Transverse colon (tissue), 3 donors: Measurements from ENCODE around the gene RXFP1.

Experiments used
- POLR2A ChIP-seq: fragments of 450-650 bp; IDR thresholded peaks from one replicate; pipeline ENCODE4 v1.6.1; 2016; ENCODE audit warnings: antibody characterized with exemption, mild to moderate bottlenecking, moderate library complexity
- TF ChIP-seq, protein P1 (sequence below), 5 experiments: fragments of 200-600 bp in 3 of 5; fragments of 450-650 bp in 2 of 5; sonication (generic) in 3 of 5; IDR thresholded peaks; 1 replicate in 2 of 5; 2 replicates in 3 of 5; pipeline ENCODE4 v1.5.1; 2016 to 2017; ENCODE audit warnings: antibody characterized with exemption in 5 of 5, inconsistent platforms in 3 of 5, mild to moderate bottlenecking in 2 of 5, moderate library complexity in 1 of 5

DNA sequence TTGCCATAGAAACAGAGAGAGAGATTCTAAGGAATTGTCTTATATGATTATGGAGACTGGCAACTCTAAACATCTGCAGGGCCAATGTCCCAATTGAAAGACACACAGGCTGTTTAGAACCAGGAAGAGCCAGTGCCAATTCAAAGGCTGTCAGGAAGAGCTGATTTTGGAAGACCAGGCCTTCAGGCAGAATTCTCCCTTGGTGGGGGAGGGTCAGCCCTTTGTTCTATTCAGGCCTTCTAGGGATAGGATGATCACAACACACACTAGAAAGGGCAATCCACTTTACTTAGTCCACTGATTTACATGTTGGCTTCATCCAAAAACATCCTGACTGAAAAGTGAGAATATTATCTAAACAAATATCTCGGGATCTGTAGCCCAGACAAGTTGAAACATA lies 134.8 kb downstream of the RXFP1 start:
- TF ChIP-seq POLR2A = no peak
- TF ChIP-seq, protein P1, sequence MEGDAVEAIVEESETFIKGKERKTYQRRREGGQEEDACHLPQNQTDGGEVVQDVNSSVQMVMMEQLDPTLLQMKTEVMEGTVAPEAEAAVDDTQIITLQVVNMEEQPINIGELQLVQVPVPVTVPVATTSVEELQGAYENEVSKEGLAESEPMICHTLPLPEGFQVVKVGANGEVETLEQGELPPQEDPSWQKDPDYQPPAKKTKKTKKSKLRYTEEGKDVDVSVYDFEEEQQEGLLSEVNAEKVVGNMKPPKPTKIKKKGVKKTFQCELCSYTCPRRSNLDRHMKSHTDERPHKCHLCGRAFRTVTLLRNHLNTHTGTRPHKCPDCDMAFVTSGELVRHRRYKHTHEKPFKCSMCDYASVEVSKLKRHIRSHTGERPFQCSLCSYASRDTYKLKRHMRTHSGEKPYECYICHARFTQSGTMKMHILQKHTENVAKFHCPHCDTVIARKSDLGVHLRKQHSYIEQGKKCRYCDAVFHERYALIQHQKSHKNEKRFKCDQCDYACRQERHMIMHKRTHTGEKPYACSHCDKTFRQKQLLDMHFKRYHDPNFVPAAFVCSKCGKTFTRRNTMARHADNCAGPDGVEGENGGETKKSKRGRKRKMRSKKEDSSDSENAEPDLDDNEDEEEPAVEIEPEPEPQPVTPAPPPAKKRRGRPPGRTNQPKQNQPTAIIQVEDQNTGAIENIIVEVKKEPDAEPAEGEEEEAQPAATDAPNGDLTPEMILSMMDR (IDR thresholded peaks at IDR 0.05) = no peak
